K562 (cell line): ENCODE results near the gene MRPL52.

Source experiments
- ARID3B ChIP-seq: fragments of 250-450 bp; sonication (Bioruptor Pico); IDR thresholded peaks from 2 replicates; pipeline ENCODE4 v1.4.0; 2020; ENCODE audit warnings: borderline replicate concordance
- CTCF ChIP-seq, 3 experiments: IDR thresholded peaks in 2 of 3; conservative IDR thresholded peaks in 1 of 3; 2 replicates each; pipeline ENCODE4 v1.5.1; 2011 to 2012; ENCODE audit warnings: low read length in 3 of 3, mild to moderate bottlenecking in 3 of 3, control low read depth in 2 of 3, improper control_type of control experiment in 1 of 3, inconsistent platforms in 1 of 3, low read depth in 1 of 3, mixed read lengths in 1 of 3, moderate library complexity in 1 of 3; ENCODE audit not compliant: insufficient read depth in 2 of 3
- EZH2 ChIP-seq: IDR thresholded peaks from 2 replicates; pipeline ENCODE4 v1.6.1; 2012; ENCODE audit warnings: low read depth, mild to moderate bottlenecking, inconsistent platforms, low read length, borderline replicate concordance
- PHF8 ChIP-seq: fragments of 200-600 bp; sonication (generic); IDR thresholded peaks from 2 replicates; pipeline ENCODE4 v1.6.1; 2012; ENCODE audit warnings: mixed run types, mild to moderate bottlenecking, inconsistent platforms, low read length, moderate library complexity, borderline replicate concordance
- SMC3 ChIP-seq: conservative IDR thresholded peaks from 2 replicates; pipeline ENCODE4 v1.6.1; 2011; ENCODE audit warnings: low read depth, low read length, improper control_type of control experiment; ENCODE audit not compliant: insufficient read depth
- TBL1XR1 ChIP-seq, 2 experiments: IDR thresholded peaks; 2 replicates each; pipeline ENCODE4 v1.6.1; 2012; ENCODE audit warnings: improper control_type of control experiment in 2 of 2, low read length in 2 of 2, mild to moderate bottlenecking in 1 of 2
- TCF15 ChIP-seq: fragments of 250-450 bp; sonication (Bioruptor Pico); IDR thresholded peaks from 2 replicates; pipeline ENCODE4 v1.8.0; 2022; ENCODE audit warnings: moderate library complexity, mild to moderate bottlenecking, inconsistent platforms

GRCh38 chr14:22812744-22813143 lies 16.9 kb upstream of the MRPL52 start:
- no peak for TF ChIP-seq TBL1XR1 (IDR thresholded peaks at IDR 0.05; ENCODE audit: low read length in 2 of 2)
- no peak for TF ChIP-seq PHF8
- TF ChIP-seq ARID3B (CRISPR knock-in tag): no peak
- TF ChIP-seq SMC3: no peak
- no peak for TF ChIP-seq TCF15 (CRISPR knock-in tag)
- TF ChIP-seq EZH2: no peak
- TF ChIP-seq CTCF (IDR thresholded peaks at IDR 0.05 in 2 of 3, conservative IDR thresholded peaks at IDR 0.05 in 1 of 3; ENCODE audit: insufficient read depth in 2 of 3, low read depth in 1 of 3, low read length in 3 of 3): no peak
